ENCODE results near the gene DRC7.
A peak's percentile ranks its signal among the peaks of the same experiment; 100 is the strongest.
"Not testable (repeated sequence)": the region's sequence is repeated elsewhere in the genome, so short reads cannot be mapped to it uniquely, and the experiment has no call there.

Gene DRC7

GRCh38 chr16:57695680-57696069, 1.1 kb downstream of the DRC7 start:
- DNase-seq: no peak

GRCh38 chr16:57696240-57696639, 1.6 kb downstream of the DRC7 start:
- no peak for DNase-seq

GRCh38 chr16:57697896-57698537, 3.4 kb downstream of the DRC7 start:
- DNase-seq: no peak

GRCh38 chr16:57698812-57699405, 4.3 kb downstream of the DRC7 start:
- DNase-seq: no peak

- DNase-seq: no peak
These were observed 4.9 kb downstream of the DRC7 start for GRCh38 chr16:57699481-57699880.

- DNase-seq: no peak
These were observed 5.3 kb downstream of the DRC7 start for GRCh38 chr16:57699899-57700298.

GRCh38 chr16:57700781-57701551, 6.4 kb downstream of the DRC7 start:
- no peak for DNase-seq

- DNase-seq: no peak
These were observed 7.3 kb downstream of the DRC7 start for GRCh38 chr16:57701759-57702371.

GRCh38 chr16:57703416-57704010, 8.9 kb downstream of the DRC7 start:
- no peak for DNase-seq

GRCh38 chr16:57704011-57704904, 9.7 kb downstream of the DRC7 start:
- DNase-seq: no peak

GRCh38 chr16:57704905-57705852, 10.6 kb downstream of the DRC7 start:
- DNase-seq: no peak

- no peak for DNase-seq
These were observed 12.1 kb downstream of the DRC7 start for GRCh38 chr16:57706717-57707116.

GRCh38 chr16:57707331-57707730, 12.7 kb downstream of the DRC7 start:
- no peak for DNase-seq

GRCh38 chr16:57708168-57708567, 13.6 kb downstream of the DRC7 start:
- no peak for DNase-seq

- no peak for DNase-seq
These were observed 15.1 kb downstream of the DRC7 start for GRCh38 chr16:57709663-57710062.

GRCh38 chr16:57711346-57711745, 16.7 kb downstream of the DRC7 start:
- DNase-seq: no peak

GRCh38 chr16:57711993-57712392, 17.4 kb downstream of the DRC7 start:
- no peak for DNase-seq

GRCh38 chr16:57712569-57712968, 18.0 kb downstream of the DRC7 start:
- DNase-seq: not testable (repeated sequence)

- no peak for DNase-seq
These were observed 19.0 kb downstream of the DRC7 start for GRCh38 chr16:57713596-57713995.

GRCh38 chr16:57714047-57714446, 19.4 kb downstream of the DRC7 start:
- no peak for DNase-seq

GRCh38 chr16:57720142-57720575, 25.6 kb downstream of the DRC7 start:
- DNase-seq: peak; percentile 61
